ENCODE measurements around the gene SRSF5.

The SRSF5 gene

GRCh38 chr14:69792887-69793421 is 26.0 kb downstream of the SRSF5 start:
- TF ChIP-seq CTCF (IDR thresholded peaks at IDR 0.05), result no peak
- no peaks in the 10 kb centered on the region for H3K36me3 ChIP-seq
- H3K27me3 ChIP-seq, result no peaks in the 10 kb centered on the region
- no peaks in the 10 kb centered on the region for H3K9me3 ChIP-seq
- peaks cover 9 to 13% of the 10 kb centered on the region in 2 experiments for H3K4me1 ChIP-seq (ENCODE audit: control insufficient read depth in 1 of 2, insufficient read depth in 1 of 2, low read depth in 1 of 2, low read length in 1 of 2)
- H3K4me3 ChIP-seq (ENCODE audit: low read depth in 1 of 2, low read length in 1 of 2), result no peak overlapping the region
- H3K27ac ChIP-seq, result no peak overlapping the region

- Histone ChIP-seq H3K4me3 (ENCODE audit: low read depth in 1 of 2, low read length in 1 of 2) (no peak overlapping the region), H3K27ac (no peak overlapping the region), H3K27me3 (no peaks in the 10 kb centered on the region), H3K9me3 (no peaks in the 10 kb centered on the region), H3K36me3 (no peaks in the 10 kb centered on the region), H3K4me1 (ENCODE audit: control insufficient read depth in 1 of 2, insufficient read depth in 1 of 2, low read depth in 1 of 2, low read length in 1 of 2) (peaks cover 12 to 15% of the 10 kb centered on the region in 2 experiments)
- TF ChIP-seq CTCF (IDR thresholded peaks at IDR 0.05), result no peak
Measured at GRCh38 chr14:69794791-69795190, 27.8 kb downstream of the SRSF5 start.

- TF ChIP-seq CTCF (IDR thresholded peaks at IDR 0.05), result no peak
- no peaks in the 10 kb centered on the region for H3K27me3 ChIP-seq
- H3K36me3 ChIP-seq, result no peaks in the 10 kb centered on the region
- no peaks in the 10 kb centered on the region for H3K9me3 ChIP-seq
- no peak overlapping the region for H3K27ac ChIP-seq
- H3K4me1 ChIP-seq (ENCODE audit: control insufficient read depth in 1 of 2, insufficient read depth in 1 of 2, low read depth in 1 of 2, low read length in 1 of 2), result peaks cover 12 to 15% of the 10 kb centered on the region in 2 experiments
- no peak overlapping the region for H3K4me3 ChIP-seq (ENCODE audit: low read depth in 1 of 2, low read length in 1 of 2)
Measured at GRCh38 chr14:69795691-69796090, 28.7 kb downstream of the SRSF5 start.

GRCh38 chr14:69796797-69797500 is 30.0 kb downstream of the SRSF5 start, which contains the start of gene SLC10A1:
Gene SLC10A1, minus strand, starts transcription at chr14:69797241. Its CDS starts 86 bp downstream, at chr14:69797155.
- no peak within 1 kb of the TSS for H3K4me3 ChIP-seq (ENCODE audit: low read depth in 1 of 2, low read length in 1 of 2)
- TF ChIP-seq CTCF (IDR thresholded peaks at IDR 0.05), result no peak
- no peak within 1 kb of the TSS for H3K27ac ChIP-seq
- peaks cover 8% of the 10 kb centered on the region for H3K27me3 ChIP-seq
- no peaks in the 10 kb centered on the region for H3K36me3 ChIP-seq
- no peaks in the 10 kb centered on the region for H3K9me3 ChIP-seq
- peaks cover 12 to 15% of the 10 kb centered on the region in 2 experiments for H3K4me1 ChIP-seq (ENCODE audit: control insufficient read depth in 1 of 2, insufficient read depth in 1 of 2, low read depth in 1 of 2, low read length in 1 of 2)

- H3K9me3 ChIP-seq, result no peaks in the 10 kb centered on the region
- H3K27ac ChIP-seq, result no peak overlapping the region
- H3K4me3 ChIP-seq (ENCODE audit: low read depth in 1 of 2, low read length in 1 of 2), result no peak overlapping the region
- no peaks in the 10 kb centered on the region for H3K36me3 ChIP-seq
- H3K4me1 ChIP-seq (ENCODE audit: control insufficient read depth in 1 of 2, insufficient read depth in 1 of 2, low read depth in 1 of 2, low read length in 1 of 2), result peaks cover 12 to 15% of the 10 kb centered on the region in 2 experiments
- H3K27me3 ChIP-seq, result peaks cover 14% of the 10 kb centered on the region
- no peak for TF ChIP-seq CTCF (IDR thresholded peaks at IDR 0.05)
Measured at GRCh38 chr14:69797573-69798338, 30.8 kb downstream of the SRSF5 start.

Data from neutrophil (primary cell).